Calu3 (cell line): Measurements from ENCODE around the gene GSTO1. TPM values are rescaled to one million over a fixed set of nuclear protein-coding genes. Genes with fewer than 3 reads are reported as not detected.

Experiments used
- BruUV-seq: library from RNA; stranded (reverse); fragments of 400-500 nt; replicated peaks from 2 replicates; lab custom pipeline; 2021; lab: Mats Ljungman, UMichigan
- CTCF ChIA-PET: fragments of 300-600 bp; sonication (Branson Sonifier 250); formaldehyde crosslinking; loops from one replicate; lab custom pipeline; 2022; ENCODE audit warnings: antibody characterized with exemption; lab: Charles Lee
- DNase-seq: peaks from one replicate; pipeline ENCODE4 v3.0.0; 2022
- H3K27ac Mint-ChIP-seq: one replicate; pipeline ENCODE4 v1.8.0; 2022; ENCODE audit warnings: mixed read lengths; ENCODE audit not compliant: unreplicated experiment
- H3K27me3 Mint-ChIP-seq: one replicate; pipeline ENCODE4 v1.8.0; 2022; ENCODE audit warnings: mixed read lengths; ENCODE audit not compliant: unreplicated experiment
- H3K36me3 Mint-ChIP-seq: one replicate; pipeline ENCODE4 v1.8.0; 2022; ENCODE audit warnings: mild to moderate bottlenecking, moderate library complexity, mixed read lengths; ENCODE audit not compliant: insufficient read depth, unreplicated experiment
- H3K4me1 Mint-ChIP-seq: one replicate; pipeline ENCODE4 v1.8.0; 2022; ENCODE audit warnings: mild to moderate bottlenecking, low read depth, mixed read lengths; ENCODE audit not compliant: unreplicated experiment
- H3K4me3 Mint-ChIP-seq: one replicate; pipeline ENCODE4 v1.8.0; 2022; ENCODE audit warnings: mild to moderate bottlenecking, low read depth, moderate library complexity, mixed read lengths; ENCODE audit not compliant: unreplicated experiment
- H3K9me3 Mint-ChIP-seq: one replicate; pipeline ENCODE4 v1.8.0; 2022; ENCODE audit warnings: low read depth, mixed read lengths; ENCODE audit not compliant: unreplicated experiment
- CTCF ChIP-seq: fragments of 200-600 bp; IDR thresholded peaks from one replicate; pipeline ENCODE4 v1.8.0; 2022; ENCODE audit warnings: antibody characterized with exemption; ENCODE audit not compliant: unreplicated experiment
- intact Hi-C: fragments of 100-400 bp; cut with micrococcal nuclease; formaldehyde crosslinking; loops from one replicate; pipeline ENCODE4 v1.10.0; 2022; ENCODE audit not compliant: unreplicated experiment
- total RNA-seq: library from RNA; stranded (reverse); gene quantifications from 2 replicates; pipeline ENCODE4 v1.2.3, GENCODE V29; 2022

The GSTO1 gene
- total RNA-seq, 1 experiment from 2014 or later = 61.5 TPM

DNA sequence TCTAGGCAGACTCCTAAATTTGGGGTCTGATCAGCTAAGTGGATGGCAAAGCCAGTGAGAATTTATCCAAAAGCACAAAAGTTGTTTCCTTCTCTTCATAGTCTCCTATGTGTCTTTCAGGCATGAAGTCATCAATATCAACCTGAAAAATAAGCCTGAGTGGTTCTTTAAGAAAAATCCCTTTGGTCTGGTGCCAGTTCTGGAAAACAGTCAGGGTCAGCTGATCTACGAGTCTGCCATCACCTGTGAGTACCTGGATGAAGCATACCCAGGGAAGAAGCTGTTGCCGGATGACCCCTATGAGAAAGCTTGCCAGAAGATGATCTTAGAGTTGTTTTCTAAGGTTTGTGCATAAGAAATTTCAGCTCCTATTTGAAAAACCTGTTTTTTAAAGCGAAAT lies 4.8 kb downstream of the GSTO1 start:
- peaks cover 33% of the 10 kb centered on the region for H3K4me1 Mint-ChIP-seq
- H3K9me3 Mint-ChIP-seq = no peaks in the 10 kb centered on the region
- no TSS peak for BruUV-seq
- no peak overlapping the region for H3K4me3 Mint-ChIP-seq
- TF ChIP-seq CTCF = no peak
- no peak overlapping the region for H3K27ac Mint-ChIP-seq
- H3K36me3 Mint-ChIP-seq = peaks cover 30% of the 10 kb centered on the region
- H3K27me3 Mint-ChIP-seq = no peaks in the 10 kb centered on the region
- intact Hi-C loops = no loop called here
- CTCF ChIA-PET = no interaction called here
- no peak for DNase-seq

- no peak overlapping the region for H3K27ac Mint-ChIP-seq
- TF ChIP-seq CTCF = no peak
- BruUV-seq = no TSS peak
- no peak for DNase-seq
- peaks cover 34% of the 10 kb centered on the region for H3K4me1 Mint-ChIP-seq
- H3K36me3 Mint-ChIP-seq = peaks cover 25% of the 10 kb centered on the region
- intact Hi-C loops = no loop called here
- CTCF ChIA-PET = no interaction called here
- no peak overlapping the region for H3K4me3 Mint-ChIP-seq
- H3K27me3 Mint-ChIP-seq = no peaks in the 10 kb centered on the region
- no peaks in the 10 kb centered on the region for H3K9me3 Mint-ChIP-seq
Measured at GRCh38 chr10:104259999-104260774, 5.5 kb downstream of the GSTO1 start.

GRCh38 chr10:104260775-104261115 lies 6.1 kb downstream of the GSTO1 start:
- intact Hi-C loops = no loop called here
- Mint-ChIP-seq H3K27ac (no peak overlapping the region), H3K4me1 (peaks cover 34% of the 10 kb centered on the region), H3K27me3 (no peaks in the 10 kb centered on the region), H3K9me3 (no peaks in the 10 kb centered on the region), H3K36me3 (peaks cover 20% of the 10 kb centered on the region), H3K4me3 (no peak overlapping the region)
- BruUV-seq = no TSS peak
- CTCF ChIA-PET = no interaction called here
- no peak for TF ChIP-seq CTCF
- DNase-seq = no peak

GRCh38 chr10:104262055-104262454 lies 7.4 kb downstream of the GSTO1 start:
- intact Hi-C loops = no loop called here
- H3K36me3 Mint-ChIP-seq = peaks cover 17% of the 10 kb centered on the region
- H3K27ac Mint-ChIP-seq = no peak overlapping the region
- no peak overlapping the region for H3K4me3 Mint-ChIP-seq
- BruUV-seq = no TSS peak
- DNase-seq = no peak
- CTCF ChIA-PET = no interaction called here
- no peaks in the 10 kb centered on the region for H3K9me3 Mint-ChIP-seq
- peaks cover 34% of the 10 kb centered on the region for H3K4me1 Mint-ChIP-seq
- no peaks in the 10 kb centered on the region for H3K27me3 Mint-ChIP-seq
- no peak for TF ChIP-seq CTCF
